Suppressor macrophage treated with lipopolysaccharide for 1 hour (primary cell): ENCODE results near the gene CTNNA1.
"Not testable (repeated sequence)": the region's sequence is repeated elsewhere in the genome, so short reads cannot be mapped to it uniquely, and the experiment has no call there.

Source experiments
- DNase-seq, 3 donors: peaks; one replicate each; pipeline ENCODE4 v3.0.0-alpha.2; 2020 to 2022

Gene CTNNA1, protein sequence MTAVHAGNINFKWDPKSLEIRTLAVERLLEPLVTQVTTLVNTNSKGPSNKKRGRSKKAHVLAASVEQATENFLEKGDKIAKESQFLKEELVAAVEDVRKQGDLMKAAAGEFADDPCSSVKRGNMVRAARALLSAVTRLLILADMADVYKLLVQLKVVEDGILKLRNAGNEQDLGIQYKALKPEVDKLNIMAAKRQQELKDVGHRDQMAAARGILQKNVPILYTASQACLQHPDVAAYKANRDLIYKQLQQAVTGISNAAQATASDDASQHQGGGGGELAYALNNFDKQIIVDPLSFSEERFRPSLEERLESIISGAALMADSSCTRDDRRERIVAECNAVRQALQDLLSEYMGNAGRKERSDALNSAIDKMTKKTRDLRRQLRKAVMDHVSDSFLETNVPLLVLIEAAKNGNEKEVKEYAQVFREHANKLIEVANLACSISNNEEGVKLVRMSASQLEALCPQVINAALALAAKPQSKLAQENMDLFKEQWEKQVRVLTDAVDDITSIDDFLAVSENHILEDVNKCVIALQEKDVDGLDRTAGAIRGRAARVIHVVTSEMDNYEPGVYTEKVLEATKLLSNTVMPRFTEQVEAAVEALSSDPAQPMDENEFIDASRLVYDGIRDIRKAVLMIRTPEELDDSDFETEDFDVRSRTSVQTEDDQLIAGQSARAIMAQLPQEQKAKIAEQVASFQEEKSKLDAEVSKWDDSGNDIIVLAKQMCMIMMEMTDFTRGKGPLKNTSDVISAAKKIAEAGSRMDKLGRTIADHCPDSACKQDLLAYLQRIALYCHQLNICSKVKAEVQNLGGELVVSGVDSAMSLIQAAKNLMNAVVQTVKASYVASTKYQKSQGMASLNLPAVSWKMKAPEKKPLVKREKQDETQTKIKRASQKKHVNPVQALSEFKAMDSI

DNA sequence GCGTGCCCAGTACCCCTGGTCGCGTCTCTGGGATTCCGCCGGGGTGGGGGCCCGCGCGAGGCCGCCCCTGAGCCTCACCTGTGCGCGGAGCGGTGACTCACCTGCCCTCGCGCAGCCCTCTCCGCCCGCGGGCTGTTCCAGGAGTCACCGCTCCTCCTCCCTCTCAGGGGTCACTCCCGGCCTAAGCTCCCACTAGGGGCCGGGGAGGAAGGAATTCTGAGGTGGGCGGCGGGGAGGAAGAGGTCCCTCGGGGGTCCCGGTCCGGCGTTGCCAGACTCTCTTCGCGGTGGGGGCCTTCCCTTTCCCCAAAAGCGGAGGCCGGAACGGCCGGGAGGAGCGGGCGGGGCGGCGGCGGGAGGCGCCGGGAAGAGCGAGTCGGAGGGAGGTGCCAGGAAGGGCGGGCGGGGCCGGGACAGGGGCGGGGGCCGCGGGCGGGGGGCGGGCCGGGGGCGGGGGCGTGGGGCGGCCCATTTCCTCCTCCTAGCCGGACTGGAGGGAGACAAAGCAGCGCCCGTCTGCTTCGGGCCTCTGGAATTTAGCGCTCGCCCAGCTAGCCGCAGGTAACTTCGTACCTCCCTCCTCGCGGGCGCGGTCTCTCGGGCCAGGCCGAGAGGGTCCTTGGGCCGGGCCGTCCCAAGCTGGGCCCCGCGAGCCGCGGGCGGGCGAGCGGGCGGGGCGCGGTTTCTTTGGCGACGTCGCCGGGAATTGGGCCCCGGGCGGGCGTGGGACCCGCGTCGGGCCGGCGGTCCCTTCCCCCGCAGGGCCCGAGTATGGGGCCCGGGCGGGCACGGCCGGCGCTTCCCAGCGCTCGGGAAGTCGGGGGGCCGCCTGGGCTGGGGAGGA, at the start of gene CTNNA1:
Gene CTNNA1, plus strand, starts transcription at position 475 of the 843 bp plus-strand sequence. CDS start 28,500 bp downstream, outside the sequence.
- DNase-seq, result peak; percentile 76 to 93 (median 83)

DNA sequence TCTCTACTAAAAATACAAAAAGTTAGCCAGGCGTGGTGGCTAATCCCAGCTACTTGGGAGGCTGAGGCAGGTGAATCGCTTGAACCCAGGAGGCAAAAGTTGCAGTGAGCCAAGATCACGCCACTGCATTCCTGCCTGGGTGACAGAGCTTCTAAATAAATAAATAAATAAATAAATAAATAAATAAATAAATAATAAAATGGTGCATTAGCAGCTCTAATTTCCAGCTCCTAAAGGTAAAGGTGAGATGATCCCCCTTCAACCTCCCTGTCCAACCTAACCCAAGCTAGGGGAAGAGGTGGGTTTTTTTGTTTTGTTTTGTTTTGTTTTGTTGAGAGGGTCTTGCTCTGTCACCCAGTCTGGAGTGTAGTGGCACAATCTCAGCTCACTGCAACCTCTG, 49.4 kb upstream of the CTNNA1 start:
- DNase-seq, result not testable (repeated sequence)

DNA sequence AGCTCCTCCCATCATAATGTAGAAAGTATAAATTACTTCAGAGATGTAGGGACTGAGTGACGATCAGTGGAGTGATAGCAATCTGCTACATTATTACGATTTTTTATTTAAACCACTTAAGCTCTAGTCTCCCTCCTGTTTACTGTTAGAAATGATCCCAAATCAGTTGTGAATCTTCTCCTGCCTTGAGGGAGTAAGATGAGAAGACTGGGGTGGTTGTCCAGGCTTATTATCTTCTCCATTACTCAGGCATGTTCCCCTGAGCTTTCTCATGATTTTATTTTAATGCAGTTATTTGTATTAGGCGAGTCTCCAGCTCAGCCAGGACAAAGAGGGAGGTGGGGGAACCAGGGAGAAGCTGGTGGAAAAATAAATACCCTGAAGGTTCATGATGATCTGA, 48.2 kb upstream of the CTNNA1 start:
- no peak for DNase-seq

DNA sequence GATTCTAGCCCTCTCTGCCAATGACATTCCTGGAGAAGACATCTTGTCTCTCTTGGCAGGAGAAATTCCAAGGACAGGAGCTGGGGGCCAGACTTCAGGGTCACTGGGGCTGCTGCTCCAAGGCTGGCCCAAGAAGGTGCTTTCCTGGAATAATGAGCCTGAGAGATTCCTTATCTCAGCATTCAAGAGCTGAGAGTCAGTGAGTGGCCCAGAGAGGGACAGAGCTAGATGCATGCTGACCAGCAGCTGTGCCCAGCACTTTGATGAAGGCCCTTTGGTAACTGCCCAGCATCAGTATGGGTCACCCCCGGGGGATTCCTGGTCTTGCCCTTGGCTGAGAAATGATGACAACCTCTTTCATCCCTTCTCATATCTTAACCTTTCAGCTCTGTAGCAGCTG, 47.7 kb upstream of the CTNNA1 start:
- no peak for DNase-seq

DNA sequence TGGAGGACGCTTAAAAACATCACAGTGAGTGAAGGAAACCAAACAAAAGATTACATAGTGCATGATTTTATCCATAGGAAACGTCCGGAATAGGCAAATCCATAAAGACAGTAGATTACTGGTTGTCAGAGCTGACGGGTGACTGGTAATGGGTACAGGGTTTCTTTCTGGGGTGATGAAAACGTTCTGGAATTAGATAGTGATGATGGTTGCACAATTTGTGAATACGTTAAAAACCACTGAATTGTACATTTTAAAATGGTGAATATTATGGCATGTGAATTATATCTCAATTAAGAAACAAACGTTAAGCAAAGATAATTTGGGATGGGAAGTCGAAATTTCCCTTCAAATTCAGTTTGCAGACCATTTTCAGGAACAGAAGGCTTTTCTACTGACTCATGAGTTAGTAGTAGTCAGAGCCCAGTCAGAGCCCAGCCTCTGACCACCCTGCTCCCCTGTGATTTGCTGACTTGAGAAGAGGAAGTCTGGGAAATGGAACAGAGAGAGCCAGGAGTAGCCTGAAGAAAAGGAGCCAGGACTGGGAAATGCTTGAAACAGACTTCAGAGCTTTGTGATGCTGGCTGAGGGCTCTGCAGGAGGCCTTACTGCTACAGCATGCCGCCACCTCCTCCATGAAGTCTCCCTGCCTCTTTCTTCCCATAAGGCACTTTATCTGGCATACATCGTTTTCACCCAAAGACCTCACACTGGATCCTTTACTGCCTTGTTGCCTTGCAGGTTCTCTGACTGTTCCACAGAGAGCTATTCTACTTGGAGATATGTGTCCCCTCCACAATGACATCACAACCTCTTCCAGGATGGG, 46.4 kb upstream of the CTNNA1 start:
- DNase-seq, result peak; percentile 84 to 88 (median 85)

DNA sequence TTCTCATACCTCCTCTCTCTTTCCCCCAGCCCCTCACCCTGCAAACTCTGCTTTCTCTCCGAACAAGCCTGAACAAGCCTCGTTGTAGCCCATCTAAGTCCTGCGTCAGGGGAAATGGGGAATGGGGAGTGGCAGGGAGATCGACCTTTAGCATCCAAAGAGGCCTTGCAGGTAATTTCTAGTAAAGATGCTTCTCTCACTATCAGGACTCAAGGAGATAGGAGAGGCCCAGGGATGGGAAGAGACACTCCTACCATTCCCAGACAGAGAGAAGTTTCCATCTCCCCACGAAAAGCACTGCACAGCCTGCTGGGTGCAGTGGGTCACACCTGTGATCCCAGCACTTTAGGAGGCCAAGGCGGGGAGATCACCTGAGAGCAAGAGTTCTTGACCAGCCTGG, 44.4 kb upstream of the CTNNA1 start:
- DNase-seq, result no peak

DNA sequence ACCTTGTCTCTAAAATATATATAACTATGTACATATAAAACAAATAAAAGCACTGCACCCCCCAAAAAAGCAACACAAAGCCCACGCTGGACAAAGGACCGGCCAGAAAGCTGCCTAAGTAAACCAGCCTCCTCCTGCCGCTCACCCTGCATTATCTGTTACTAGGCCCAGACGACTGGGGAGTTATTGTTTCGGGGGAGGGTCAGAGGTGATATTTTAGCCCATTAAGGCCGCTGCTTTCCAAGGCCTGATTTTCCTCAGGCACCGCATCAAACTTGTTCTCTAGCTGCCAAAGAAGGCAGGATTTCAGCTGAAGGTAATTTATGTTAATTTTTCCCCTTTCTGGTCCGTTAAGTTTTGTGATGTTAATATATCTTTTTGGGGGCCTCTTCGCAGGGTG, 44.0 kb upstream of the CTNNA1 start:
- no peak for DNase-seq

DNA sequence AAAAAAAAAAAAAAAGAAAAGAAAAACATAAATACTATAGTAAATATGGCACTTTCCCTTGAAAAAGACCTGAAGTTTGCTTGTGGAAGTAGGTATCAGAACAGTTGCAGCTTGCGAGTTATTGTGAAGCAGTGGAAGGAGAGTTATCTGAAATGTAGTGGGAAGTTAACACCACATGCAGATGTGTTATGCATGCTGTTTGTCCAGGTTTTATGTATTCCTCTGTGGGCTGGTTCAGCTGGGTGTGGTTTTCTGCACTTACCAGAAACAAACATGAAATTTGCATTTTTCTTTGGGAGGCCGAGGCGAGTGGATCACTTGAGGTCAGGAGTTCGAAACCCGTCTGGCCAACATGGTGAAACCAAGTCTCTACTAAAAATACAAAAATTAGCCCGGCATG, 42.1 kb upstream of the CTNNA1 start:
- DNase-seq, result no peak

DNA sequence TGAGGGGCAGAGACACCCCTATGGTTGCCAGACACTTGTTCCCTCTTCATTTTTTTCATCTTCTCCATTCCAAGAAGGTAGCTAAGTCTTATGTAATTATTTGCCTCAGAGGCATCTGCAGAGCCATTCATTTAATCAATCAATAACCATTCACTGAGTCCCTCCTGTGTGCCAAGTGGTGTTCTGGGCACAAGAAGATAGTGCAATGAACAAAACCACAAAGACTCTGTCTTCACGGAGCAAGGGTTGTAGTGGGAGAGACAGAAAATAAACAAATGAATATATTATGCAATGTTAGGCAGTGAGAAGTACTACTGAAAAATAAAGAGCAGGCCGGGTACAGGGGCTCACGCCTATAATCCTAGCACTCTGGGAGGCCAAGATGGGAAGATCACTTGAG, 41.4 kb upstream of the CTNNA1 start:
- DNase-seq, result no peak

DNA sequence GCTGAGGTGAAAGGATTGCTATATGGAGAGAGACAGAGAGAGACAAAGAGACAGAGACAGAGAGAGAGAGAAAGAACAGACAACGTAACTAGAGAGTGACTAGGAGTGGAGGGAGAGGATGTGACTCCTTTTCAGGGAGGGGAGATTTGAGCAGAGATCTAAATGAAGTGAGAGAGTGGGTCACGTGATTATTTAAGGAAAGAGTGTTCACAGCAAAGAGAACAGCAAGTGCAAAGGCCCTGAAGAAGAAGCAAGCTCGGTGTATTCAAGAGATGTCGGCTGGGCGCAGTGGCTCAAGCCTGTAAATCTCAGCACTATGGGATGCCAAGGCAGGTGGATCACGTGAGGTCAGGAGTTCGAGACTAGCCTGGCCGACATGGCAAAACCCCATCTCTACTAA, 40.9 kb upstream of the CTNNA1 start:
- DNase-seq, result no peak

DNA sequence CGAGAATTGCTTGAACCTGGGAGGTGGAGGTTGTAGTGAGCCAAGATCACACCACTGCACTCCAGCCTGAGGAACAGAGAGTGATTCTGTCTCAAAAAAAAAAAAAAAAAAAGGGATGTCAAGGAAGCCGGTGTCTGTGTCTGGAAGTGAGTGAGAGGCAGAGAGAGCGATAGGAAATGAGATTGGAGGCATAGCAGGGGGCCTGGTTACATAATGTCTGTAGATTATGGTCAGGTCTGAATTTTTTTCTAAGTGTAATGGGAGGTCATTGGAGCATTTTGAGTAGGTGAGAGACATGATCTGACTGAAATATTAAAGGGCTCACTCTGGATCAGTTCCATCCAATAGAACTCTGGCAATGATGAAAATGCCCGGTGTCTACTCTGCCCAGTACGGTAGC, 40.4 kb upstream of the CTNNA1 start:
- DNase-seq, result no peak

DNA sequence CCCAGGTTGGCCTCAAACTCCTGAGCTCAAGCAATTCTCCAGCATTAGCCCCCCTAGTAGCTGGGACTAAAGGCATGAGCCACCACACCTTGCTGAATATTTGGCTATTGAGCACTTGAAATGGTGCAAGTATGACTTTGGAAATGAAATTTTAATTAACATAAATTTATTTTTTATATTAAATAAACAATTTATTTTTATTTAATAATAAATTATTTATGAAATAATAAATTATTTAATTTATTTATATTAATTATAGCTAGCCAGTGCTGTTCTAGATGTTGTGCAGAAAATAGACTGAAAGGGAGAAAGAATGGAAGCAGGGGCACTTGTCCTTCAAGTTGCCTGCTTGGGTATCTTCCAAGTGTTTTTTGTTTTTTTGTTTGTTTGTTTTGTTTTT, 40.0 kb upstream of the CTNNA1 start:
- DNase-seq, result no peak

DNA sequence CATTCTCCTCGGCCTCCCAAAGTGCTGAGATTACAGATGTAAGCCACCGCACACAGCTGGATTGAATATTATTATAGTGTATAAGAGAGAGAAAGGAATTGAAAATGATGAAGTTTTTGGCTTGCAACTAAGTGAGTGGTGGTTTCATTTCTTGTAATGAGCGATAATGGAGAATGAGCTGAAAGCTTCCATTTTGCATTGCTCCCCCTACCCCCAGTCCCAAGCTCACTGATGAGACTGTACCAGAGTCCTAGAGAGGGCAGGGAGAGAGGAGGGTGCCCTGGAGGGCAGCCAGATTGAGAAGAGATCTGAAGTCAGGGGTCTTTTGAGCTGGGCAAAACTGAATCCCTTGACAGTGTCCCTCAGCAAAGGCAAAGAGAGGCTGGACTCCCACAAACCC, 38.5 kb upstream of the CTNNA1 start:
- no peak for DNase-seq

DNA sequence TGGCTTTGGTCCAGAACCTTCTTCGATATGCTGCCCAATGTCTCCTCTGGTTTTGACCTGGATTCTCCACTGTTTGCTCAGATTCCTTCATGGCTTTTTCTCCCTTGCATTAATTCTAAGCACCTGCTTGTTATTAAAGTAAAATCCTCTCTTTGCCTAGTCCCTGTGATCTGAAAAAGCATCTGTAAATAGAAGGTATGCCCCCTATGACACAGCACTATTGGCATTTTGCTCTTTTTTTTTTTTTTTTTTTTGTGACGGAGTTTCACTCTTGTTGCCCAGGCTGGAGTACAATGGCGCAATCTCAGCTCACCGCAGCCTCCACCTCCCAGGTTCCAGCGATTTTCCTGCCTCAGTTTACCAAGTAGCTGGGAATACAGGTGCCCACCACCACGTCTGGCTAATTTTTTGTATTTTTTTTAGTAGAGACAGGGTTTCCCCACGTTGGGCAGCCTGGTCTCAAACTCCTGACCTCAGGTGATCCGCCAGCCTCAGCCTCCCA, 37.2 kb upstream of the CTNNA1 start:
- DNase-seq, result not testable (repeated sequence)

DNA sequence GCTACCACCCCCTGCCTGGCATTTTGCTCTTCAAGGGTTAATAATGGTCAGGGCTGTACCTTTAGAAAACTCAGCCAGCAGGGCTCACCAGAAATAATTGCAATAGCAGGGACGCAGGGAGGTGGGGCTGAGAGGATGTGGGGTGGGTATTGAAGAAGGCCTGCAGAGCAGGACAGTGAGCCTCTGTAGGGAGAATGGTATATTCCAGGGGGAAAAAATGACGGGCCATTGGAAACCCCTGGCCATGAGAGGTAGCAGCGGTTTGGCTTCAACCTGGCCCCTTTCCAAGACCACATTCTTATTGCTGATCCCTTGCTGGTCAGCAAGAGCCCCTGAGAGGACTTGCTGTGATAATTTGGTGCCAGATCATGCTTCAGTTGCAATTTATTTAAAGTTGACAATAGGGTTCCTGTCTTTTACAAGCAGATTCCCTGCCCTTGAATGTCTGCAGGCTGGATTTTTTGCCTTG, 36.7 kb upstream of the CTNNA1 start:
- DNase-seq, result no peak

DNA sequence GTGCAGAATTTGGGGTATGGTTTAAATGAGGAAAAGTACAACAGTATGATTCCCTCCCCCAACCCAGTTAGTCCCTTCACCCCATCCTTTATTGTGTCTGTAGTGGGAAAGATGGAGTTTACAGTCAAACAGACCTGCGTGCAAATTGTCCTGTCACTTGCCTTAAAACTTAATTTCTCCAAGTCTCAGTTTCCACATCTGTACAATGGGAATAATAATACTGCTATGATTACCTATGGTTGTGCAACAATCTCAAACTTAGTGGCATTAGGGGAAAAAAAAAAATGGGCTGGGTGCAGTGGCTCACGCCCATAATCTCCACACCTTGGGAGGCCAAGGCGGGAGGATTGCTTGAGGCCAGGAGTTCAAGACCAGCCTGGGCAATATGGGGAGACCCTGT, 35.8 kb upstream of the CTNNA1 start:
- DNase-seq, result no peak

DNA sequence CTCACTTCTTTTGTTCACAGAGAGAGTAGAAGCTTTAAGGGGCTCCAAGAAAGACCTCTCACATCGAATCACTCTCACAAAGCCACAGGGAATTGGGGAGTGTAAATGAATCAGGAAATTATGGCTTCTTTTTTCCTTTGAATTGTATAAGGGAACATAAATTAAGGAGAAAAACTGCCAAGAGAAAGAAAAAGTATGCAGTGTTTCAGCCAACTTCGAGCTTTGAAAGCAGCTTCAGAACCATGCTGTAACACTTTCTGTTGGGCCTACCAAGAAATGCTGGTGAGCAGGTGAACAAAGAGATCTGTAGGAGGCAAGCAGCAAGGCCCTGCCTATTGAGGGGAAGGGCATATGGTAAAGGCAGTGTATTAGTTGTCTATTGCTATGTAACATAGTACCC, 33.4 kb upstream of the CTNNA1 start:
- DNase-seq, result no peak

DNA sequence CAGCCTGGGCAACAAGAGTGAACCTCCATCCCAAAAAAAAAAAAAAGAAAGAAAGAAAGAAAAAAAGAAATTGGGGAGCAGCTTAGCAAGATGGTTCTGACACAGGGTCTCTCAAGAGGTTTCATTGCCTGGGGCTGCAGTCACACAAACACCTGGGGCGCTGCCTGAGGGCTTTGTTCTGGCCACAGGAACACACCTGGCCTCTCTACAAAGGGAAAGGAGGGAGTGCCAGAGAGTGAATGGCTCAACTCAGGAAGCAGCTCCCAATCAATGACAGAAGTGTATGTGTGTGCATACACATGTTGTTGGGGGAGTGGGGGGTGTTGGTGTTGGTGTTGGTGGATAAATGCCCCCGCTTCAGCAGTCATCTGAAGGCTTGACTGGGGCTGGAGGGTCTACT, 32.4 kb upstream of the CTNNA1 start:
- DNase-seq, result no peak

DNA sequence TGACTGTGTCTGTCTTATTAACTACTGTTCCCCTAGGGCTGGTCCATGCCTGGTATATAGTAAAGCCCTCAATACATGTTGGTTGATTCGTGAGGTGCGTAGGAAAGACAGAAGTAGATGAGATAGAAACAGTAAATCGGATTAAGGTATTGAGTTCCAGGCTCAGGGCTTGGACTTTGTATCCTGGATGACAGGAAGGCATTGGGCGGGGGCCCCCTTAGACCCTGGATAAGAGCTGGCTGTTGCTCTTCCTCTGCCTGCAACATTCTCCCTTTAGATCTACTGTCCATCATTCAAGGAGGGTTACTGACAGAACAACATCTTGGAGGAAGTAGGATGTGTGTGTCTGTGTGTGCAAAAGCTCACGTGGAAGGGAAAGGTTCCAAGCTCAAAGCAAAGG, 31.2 kb upstream of the CTNNA1 start:
- DNase-seq, result no peak

DNA sequence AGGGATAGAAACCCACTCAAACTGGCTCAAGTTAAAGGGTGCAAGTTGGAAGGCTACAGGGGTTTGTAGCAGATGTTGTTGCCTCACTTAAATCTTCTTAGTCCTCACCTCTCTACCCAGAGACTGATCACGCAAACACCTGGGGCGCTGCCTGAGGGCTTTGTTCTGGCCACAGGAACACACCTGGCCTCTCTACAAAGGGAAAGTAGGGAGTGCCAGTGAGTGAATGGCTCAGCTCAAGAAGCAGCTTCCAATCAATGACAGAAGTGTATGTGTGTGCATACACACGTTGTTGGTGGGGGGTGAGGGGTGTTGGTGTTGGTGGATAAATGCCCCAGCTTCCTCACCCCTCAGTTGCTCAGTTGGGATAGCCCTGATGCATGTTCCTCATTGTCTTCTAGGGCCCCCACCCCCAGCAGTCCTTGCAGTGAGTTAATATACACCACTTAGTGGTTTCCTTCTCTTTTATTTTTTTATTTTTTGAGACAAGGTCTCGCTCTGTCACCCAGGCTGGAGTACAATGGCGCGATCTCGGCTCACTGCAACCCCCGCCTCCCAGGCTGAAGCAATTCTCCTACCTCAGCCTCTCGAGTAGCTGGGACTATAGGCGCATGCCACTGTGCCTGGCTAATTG, 30.6 kb upstream of the CTNNA1 start:
- no peak for DNase-seq

DNA sequence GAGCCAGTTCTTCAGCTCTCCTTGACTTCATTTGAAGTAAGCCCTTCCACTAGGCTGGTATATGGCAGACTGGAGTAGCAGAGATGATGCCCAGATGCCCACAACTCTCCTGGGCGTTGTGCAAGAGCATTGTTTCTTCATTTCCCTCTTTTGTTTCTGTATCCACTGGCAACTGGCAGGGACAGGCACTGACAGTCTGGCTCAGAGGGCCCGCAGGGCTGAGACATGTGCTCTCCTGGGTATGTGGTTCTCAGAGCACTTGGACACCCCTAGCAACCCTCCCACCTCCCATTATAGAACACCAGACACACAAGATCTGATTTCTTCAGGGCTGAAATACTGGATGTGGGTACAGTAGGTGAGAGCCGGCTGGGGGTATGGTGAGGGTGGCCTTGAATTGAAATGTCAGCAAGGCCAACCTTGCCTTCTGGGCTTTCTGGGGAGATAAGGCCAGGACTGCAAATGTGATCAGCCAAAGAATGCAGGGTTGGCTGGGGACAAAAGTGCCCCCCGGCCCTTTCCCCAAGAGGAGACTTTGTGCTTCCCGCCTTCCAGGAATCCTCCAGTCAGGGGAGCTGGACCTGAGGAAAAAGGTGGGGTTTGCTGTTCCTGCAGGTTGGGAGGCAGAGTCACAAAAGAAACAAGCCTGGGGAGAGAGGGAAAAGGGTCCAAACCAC, 28.6 kb upstream of the CTNNA1 start:
- DNase-seq, result peak; percentile 67 to 76 (median 73)
